GM12878 (cell line): ENCODE data around the gene CENPK. TPM values are rescaled to one million over a fixed set of nuclear protein-coding genes. Genes with fewer than 3 reads are reported as not detected.
A peak's percentile ranks its signal among the peaks of the same experiment; 100 is the strongest.

Experiments
- ATAC-seq: fragments of 200-7000 bp; cut with Tn5 transposase; 3 replicates; pipeline ENCODE4 v1.9.1; 2020; ENCODE audit warnings: mild to moderate bottlenecking, moderate library complexity
- BruUV-seq: library from RNA; stranded (reverse); fragments of 400-500 nt; replicated peaks from 2 replicates; lab custom pipeline; 2021; lab: Mats Ljungman, UMichigan
- CTCF ChIA-PET: fragments of 300-600 bp; sonication (Branson Sonifier 250); formaldehyde crosslinking; extraction: SDS; loops from one replicate; lab custom pipeline; 2021; ENCODE audit warnings: inconsistent platforms; lab: Yijun Ruan, JAX
- POLR2A ChIA-PET: fragments of 350-600 bp; formaldehyde crosslinking; extraction: SDS; loops from one replicate; lab custom pipeline; 2021; ENCODE audit warnings: inconsistent platforms; lab: Charles Lee
- RAD21 ChIA-PET: fragments of 300-600 bp; sonication (Branson Sonifier 250); formaldehyde crosslinking; loops from one replicate; lab custom pipeline; 2023; ENCODE audit warnings: antibody characterized with exemption; ENCODE audit not compliant: unreplicated experiment; lab: Charles Lee
- SMC1A ChIA-PET: fragments of 300-600 bp; sonication (Branson Sonifier 250); formaldehyde crosslinking; loops from one replicate; lab custom pipeline; 2023; ENCODE audit not compliant: unreplicated experiment, uncharacterized antibody; lab: Charles Lee
- DNase-seq: peaks from one replicate; pipeline ENCODE4 v3.0.0-alpha.2; 2011; ENCODE audit warnings: low read depth, low spot score
- FAIRE-seq: peaks from 3 replicates; lab custom pipeline; 2011; peaks lifted over from hg19 to GRCh38; lab: Jason Lieb, UNC
- H2AFZ ChIP-seq: 2 replicates; pipeline ENCODE4 v1.6.0; 2011; ENCODE audit warnings: low read depth, low read length, control low read depth; ENCODE audit not compliant: control insufficient read depth
- H3K27ac ChIP-seq: 2 replicates; pipeline ENCODE4 v1.5.1; 2011; ENCODE audit warnings: control low read depth; ENCODE audit not compliant: control insufficient read depth, insufficient read depth
- H3K27me3 ChIP-seq, 2 experiments: replicated peaks in 1 of 2; 2 replicates each; pipeline versions ENCODE4 v1.6.0 to v1.6.1; 2011; ENCODE audit warnings: low read length in 1 of 2; ENCODE audit not compliant: control insufficient read depth in 2 of 2, insufficient read depth in 2 of 2
- H3K36me3 ChIP-seq, 2 experiments: 2 replicates each; pipeline ENCODE4 v1.5.1; 2011; ENCODE audit warnings: low read length in 1 of 2; ENCODE audit not compliant: control insufficient read depth in 2 of 2, insufficient read depth in 2 of 2
- H3K4me1 ChIP-seq: 2 replicates; pipeline ENCODE4 v1.6.1; 2011; ENCODE audit warnings: mild to moderate bottlenecking, low read length, moderate library complexity, mixed read lengths; ENCODE audit not compliant: control insufficient read depth, insufficient read depth
- H3K4me2 ChIP-seq: 2 replicates; pipeline ENCODE4 v1.6.0; 2011; ENCODE audit warnings: control low read depth; ENCODE audit not compliant: control insufficient read depth, insufficient read depth
- H3K4me3 ChIP-seq: fragments of 200-600 bp; sonication (generic); 2 replicates; pipeline ENCODE4 v1.5.1; 2016
- H3K79me2 ChIP-seq: 2 replicates; pipeline ENCODE4 v1.6.0; 2011; ENCODE audit warnings: low read length; ENCODE audit not compliant: control insufficient read depth, insufficient read depth
- H3K9ac ChIP-seq: 2 replicates; pipeline ENCODE4 v1.8.0; 2011; ENCODE audit warnings: low read length, control low read depth, mixed read lengths; ENCODE audit not compliant: control insufficient read depth, insufficient read depth
- H3K9me3 ChIP-seq: replicated peaks from 3 replicates; pipeline ENCODE4 v1.5.1; 2011; ENCODE audit warnings: mild to moderate bottlenecking, low read length; ENCODE audit not compliant: control insufficient read depth, insufficient read depth
- H4K20me1 ChIP-seq: 2 replicates; pipeline ENCODE4 v1.6.0; 2011; ENCODE audit not compliant: control insufficient read depth, insufficient read depth
- RCOR1 ChIP-seq: conservative IDR thresholded peaks from 2 replicates; pipeline ENCODE4 v1.6.1; 2012; ENCODE audit warnings: low read depth, low read length, improper control_type of control experiment
- SKIL ChIP-seq: fragments of 450-650 bp; IDR thresholded peaks from 2 replicates; pipeline ENCODE4 v1.6.1; 2017; ENCODE audit warnings: mild to moderate bottlenecking, low read depth, inconsistent platforms; ENCODE audit not compliant: poor library complexity, severe bottlenecking
- ZBED1 ChIP-seq: IDR thresholded peaks from 2 replicates; pipeline ENCODE4 v1.6.1; 2016; ENCODE audit warnings: borderline replicate concordance
- WGBS: methylation state at CpG from one replicate; pipeline ENCODE4 v1.1.6; 2016; ENCODE audit warnings: low lambda C conversion rate; ENCODE audit not compliant: insufficient replicate concordance, insufficient coverage; ENCODE audit errors: missing lambda C conversion rate; 5-methylcytosine and 5-hydroxymethylcytosine counted together
- in situ Hi-C: fragments of 300-500 bp; cut with MboI; formaldehyde crosslinking; loops from 9 replicates; pipeline ENCODE4 v1.14.3; 2018; ENCODE audit warnings: mixed read lengths
- intact Hi-C: fragments of 100-400 bp; cut with micrococcal nuclease; formaldehyde crosslinking; loops from one replicate; pipeline ENCODE4 v1.14.2; 2022; ENCODE audit not compliant: unreplicated experiment
- polyA plus RNA-seq, 11 experiments: library from polyadenylated mRNA; depleted of rRNA in 4 of 11; unstranded in 6 of 11; stranded (reverse) in 5 of 11; fragments of >200 nt; fragmentation: Nextera tagmentation in 4 of 11; fragmentation: Illumina TruSeq in 1 of 11; extraction: Ambion mirVana in 4 of 11; extraction: Trizol in 1 of 11; gene quantifications; 1 replicate in 1 of 11; 2 replicates in 10 of 11; pipeline versions ENCODE4 v1.2.1 to v1.2.3, GENCODE V29; 2011 to 2016; ENCODE audit warnings: inconsistent platforms in 2 of 11, missing spikeins in 2 of 11, low read depth in 1 of 11
- total RNA-seq, 4 experiments: library from RNA; depleted of rRNA in 3 of 4; stranded (reverse); fragments of >200 nt in 3 of 4; fragmentation: Illumina TruSeq in 1 of 4; extraction: Trizol in 1 of 4; gene quantifications; 2 replicates each; pipeline versions ENCODE4 v1.2.1 to v1.2.3, GENCODE V29; 2013 to 2021
- TF ChIP-seq, protein P1 (sequence below): IDR thresholded peaks from 2 replicates; pipeline ENCODE4 v1.6.1; 2012; ENCODE audit warnings: mild to moderate bottlenecking, low read depth, low read length
- TF ChIP-seq, protein P2 (sequence below), 3 experiments: IDR thresholded peaks in 2 of 3; conservative IDR thresholded peaks in 1 of 3; 2 replicates each; pipeline ENCODE4 v1.5.1; 2011; ENCODE audit warnings: low read depth in 3 of 3, low read length in 3 of 3, mild to moderate bottlenecking in 3 of 3, control low read depth in 2 of 3, moderate library complexity in 2 of 3, inconsistent platforms in 1 of 3, mixed read lengths in 1 of 3; ENCODE audit not compliant: control insufficient read depth in 2 of 3, insufficient read depth in 1 of 3; ENCODE audit errors: extremely low read depth in 1 of 3

CENPK gene
- total and polyA plus RNA-seq, 10 of the 15 experiments (the other 5 are each of a cell fraction or from before 2014, with no cell fraction given): 29.5 to 94.3 (median 43.2) TPM

DNA sequence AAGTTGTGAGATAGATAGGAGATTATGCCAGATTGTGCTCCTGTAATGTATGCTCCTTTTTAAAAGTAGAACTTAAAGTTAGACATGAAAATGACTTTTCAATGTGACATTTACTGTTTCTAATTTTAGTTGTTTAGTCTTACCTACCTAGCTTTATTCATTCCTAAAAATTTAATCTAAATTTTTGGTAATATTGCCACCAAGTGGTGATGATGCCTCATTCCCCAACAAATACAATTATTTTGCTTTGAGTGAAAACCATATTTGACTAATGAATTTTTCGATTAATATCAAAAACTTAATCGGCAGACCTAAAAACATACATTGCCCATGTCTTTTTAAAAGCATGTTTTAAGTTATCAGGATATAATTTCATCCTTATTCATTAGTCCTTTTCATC, 25.7 kb upstream of the CENPK start:
- ChIA-PET RAD21 (no interaction called here), CTCF (interaction anchor here (1.7 kb wide), 1 partner anchor 778 kb away, joined by 6 read pairs; no protein-coding TSS in a partner anchor)

GRCh38 chr5:65577141-65577540, 14.2 kb upstream of the CENPK start:
- ATAC-seq (no peak), DNase-seq (no peak), FAIRE-seq (no peak)
- POLR2A ChIA-PET: interaction anchor here (1.7 kb wide), 1 partner anchor 14 kb away, joined by 6 read pairs; the partner anchor contains the start of genes CENPK and PPWD1
- no peaks in the 10 kb centered on the region for H3K79me2 ChIP-seq
- RAD21 ChIA-PET: no interaction called here
- SMC1A ChIA-PET: interaction anchor here (0.6 kb wide), 1 partner anchor 401 kb away, joined by 3 read pairs; no protein-coding TSS in a partner anchor
- intact Hi-C loops (no loop called here), in situ Hi-C loops (no loop called here)
- peaks cover 0 to 15% of the 10 kb centered on the region in 2 experiments; a peak in 3 of 4 replicates for H3K36me3 ChIP-seq
- TF ChIP-seq ZBED1 (no peak), SKIL (no peak)
- TF ChIP-seq, protein P1, sequence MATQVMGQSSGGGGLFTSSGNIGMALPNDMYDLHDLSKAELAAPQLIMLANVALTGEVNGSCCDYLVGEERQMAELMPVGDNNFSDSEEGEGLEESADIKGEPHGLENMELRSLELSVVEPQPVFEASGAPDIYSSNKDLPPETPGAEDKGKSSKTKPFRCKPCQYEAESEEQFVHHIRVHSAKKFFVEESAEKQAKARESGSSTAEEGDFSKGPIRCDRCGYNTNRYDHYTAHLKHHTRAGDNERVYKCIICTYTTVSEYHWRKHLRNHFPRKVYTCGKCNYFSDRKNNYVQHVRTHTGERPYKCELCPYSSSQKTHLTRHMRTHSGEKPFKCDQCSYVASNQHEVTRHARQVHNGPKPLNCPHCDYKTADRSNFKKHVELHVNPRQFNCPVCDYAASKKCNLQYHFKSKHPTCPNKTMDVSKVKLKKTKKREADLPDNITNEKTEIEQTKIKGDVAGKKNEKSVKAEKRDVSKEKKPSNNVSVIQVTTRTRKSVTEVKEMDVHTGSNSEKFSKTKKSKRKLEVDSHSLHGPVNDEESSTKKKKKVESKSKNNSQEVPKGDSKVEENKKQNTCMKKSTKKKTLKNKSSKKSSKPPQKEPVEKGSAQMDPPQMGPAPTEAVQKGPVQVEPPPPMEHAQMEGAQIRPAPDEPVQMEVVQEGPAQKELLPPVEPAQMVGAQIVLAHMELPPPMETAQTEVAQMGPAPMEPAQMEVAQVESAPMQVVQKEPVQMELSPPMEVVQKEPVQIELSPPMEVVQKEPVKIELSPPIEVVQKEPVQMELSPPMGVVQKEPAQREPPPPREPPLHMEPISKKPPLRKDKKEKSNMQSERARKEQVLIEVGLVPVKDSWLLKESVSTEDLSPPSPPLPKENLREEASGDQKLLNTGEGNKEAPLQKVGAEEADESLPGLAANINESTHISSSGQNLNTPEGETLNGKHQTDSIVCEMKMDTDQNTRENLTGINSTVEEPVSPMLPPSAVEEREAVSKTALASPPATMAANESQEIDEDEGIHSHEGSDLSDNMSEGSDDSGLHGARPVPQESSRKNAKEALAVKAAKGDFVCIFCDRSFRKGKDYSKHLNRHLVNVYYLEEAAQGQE: no peak
- no peaks in the 10 kb centered on the region for H3K4me1 ChIP-seq
- BruUV-seq: no TSS peak
- no peak overlapping the region for H3K27ac ChIP-seq
- no peak overlapping the region for H3K4me3 ChIP-seq
- no peaks in the 10 kb centered on the region for H4K20me1 ChIP-seq
- H3K9me3 ChIP-seq: no peaks in the 10 kb centered on the region
- H3K4me2 ChIP-seq: no peak overlapping the region
- CTCF ChIA-PET: interaction anchor here (1.4 kb wide), 1 partner anchor 14 kb away, joined by 4 read pairs; the partner anchor contains the start of genes CENPK and PPWD1
- H3K27me3 ChIP-seq: no peaks in the 10 kb centered on the region
- H3K9ac ChIP-seq: no peak overlapping the region
- no peak overlapping the region for H2AFZ ChIP-seq

More for the DNA sequence above, 25.7 kb upstream of the CENPK start:
- no peak overlapping the region for H3K27ac ChIP-seq
- no peak for ATAC-seq
- H3K79me2 ChIP-seq: no peaks in the 10 kb centered on the region
- WGBS: 72% methylated on average over 2 of the region's 2 CpGs
- TF ChIP-seq, protein P2, sequence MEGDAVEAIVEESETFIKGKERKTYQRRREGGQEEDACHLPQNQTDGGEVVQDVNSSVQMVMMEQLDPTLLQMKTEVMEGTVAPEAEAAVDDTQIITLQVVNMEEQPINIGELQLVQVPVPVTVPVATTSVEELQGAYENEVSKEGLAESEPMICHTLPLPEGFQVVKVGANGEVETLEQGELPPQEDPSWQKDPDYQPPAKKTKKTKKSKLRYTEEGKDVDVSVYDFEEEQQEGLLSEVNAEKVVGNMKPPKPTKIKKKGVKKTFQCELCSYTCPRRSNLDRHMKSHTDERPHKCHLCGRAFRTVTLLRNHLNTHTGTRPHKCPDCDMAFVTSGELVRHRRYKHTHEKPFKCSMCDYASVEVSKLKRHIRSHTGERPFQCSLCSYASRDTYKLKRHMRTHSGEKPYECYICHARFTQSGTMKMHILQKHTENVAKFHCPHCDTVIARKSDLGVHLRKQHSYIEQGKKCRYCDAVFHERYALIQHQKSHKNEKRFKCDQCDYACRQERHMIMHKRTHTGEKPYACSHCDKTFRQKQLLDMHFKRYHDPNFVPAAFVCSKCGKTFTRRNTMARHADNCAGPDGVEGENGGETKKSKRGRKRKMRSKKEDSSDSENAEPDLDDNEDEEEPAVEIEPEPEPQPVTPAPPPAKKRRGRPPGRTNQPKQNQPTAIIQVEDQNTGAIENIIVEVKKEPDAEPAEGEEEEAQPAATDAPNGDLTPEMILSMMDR (IDR thresholded peaks at IDR 0.05 in 2 of 3, conservative IDR thresholded peaks at IDR 0.05 in 1 of 3; ENCODE audit: control insufficient read depth in 2 of 3, extremely low read depth in 1 of 3, insufficient read depth in 1 of 3, low read depth in 3 of 3, low read length in 3 of 3): peak in 1 of 3 experiments; percentile 6; a peak in 1 of 6 replicates
- no peak for TF ChIP-seq RCOR1
- TF ChIP-seq, all 136 proteins: peak for 1
- ChIA-PET POLR2A (no interaction called here), SMC1A (no interaction called here)
- DNase-seq: no peak
- no peaks in the 10 kb centered on the region for H3K4me1 ChIP-seq
- in situ Hi-C loops (no loop called here), intact Hi-C loops (no loop called here)
- H3K4me3 ChIP-seq: no peak overlapping the region
- H3K4me2 ChIP-seq: no peak overlapping the region
- no peaks in the 10 kb centered on the region for H3K27me3 ChIP-seq
- no peaks in the 10 kb centered on the region for H4K20me1 ChIP-seq
- peaks cover 0 to 17% of the 10 kb centered on the region in 2 experiments for H3K36me3 ChIP-seq
- no peak overlapping the region for H2AFZ ChIP-seq
- H3K9me3 ChIP-seq: no peaks in the 10 kb centered on the region
- FAIRE-seq: no peak
- BruUV-seq: no TSS peak
- H3K9ac ChIP-seq: no peak overlapping the region
